Right lobe of liver (tissue), 4 donors: ENCODE measurements around the gene TTC7B.
"Not testable (repeated sequence)": the region's sequence is repeated elsewhere in the genome, so short reads cannot be mapped to it uniquely, and the experiment has no call there.

ENCODE experiments used
- POLR2A ChIP-seq: fragments of 450-650 bp; IDR thresholded peaks from one replicate; pipeline ENCODE4 v1.6.1; 2017; ENCODE audit warnings: antibody characterized with exemption, mild to moderate bottlenecking
- TF ChIP-seq, protein P1 (sequence below), 4 donors: fragments of 200-600 bp in 3 of 4; fragments of 450-650 bp in 1 of 4; IDR thresholded peaks; one replicate each; pipeline versions ENCODE4 v1.5.1 to v1.8.0; 2016 to 2022; ENCODE audit warnings: antibody characterized with exemption in 4 of 4, mild to moderate bottlenecking in 2 of 4
- donor health status: DM: no; HTN: no; CAD: no.
- donor health status: DM: no; HTN: no; CAD: no.
- donor health status: DM: no; HTN: yes; CAD: no.

DNA sequence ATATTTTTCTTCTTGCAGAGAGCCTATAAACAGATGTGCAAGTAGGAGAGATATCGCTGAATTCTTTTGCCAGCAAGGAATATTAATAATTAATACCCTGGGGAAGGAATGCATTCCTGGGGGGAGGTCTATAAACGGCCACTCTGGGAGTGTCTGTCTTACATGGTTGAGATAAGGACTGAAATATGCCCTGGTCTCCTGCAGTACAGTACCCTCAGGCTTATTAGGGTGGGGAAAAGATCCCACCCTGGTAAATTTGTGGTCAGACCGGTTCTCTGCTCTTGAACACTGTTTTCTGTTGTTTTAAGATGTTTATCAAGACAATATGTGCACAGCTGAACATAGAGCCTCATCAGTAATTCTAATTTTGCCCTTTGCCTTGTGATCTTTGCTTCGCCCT lies 7.3 kb upstream of the TTC7B start:
- TF ChIP-seq, protein P1, sequence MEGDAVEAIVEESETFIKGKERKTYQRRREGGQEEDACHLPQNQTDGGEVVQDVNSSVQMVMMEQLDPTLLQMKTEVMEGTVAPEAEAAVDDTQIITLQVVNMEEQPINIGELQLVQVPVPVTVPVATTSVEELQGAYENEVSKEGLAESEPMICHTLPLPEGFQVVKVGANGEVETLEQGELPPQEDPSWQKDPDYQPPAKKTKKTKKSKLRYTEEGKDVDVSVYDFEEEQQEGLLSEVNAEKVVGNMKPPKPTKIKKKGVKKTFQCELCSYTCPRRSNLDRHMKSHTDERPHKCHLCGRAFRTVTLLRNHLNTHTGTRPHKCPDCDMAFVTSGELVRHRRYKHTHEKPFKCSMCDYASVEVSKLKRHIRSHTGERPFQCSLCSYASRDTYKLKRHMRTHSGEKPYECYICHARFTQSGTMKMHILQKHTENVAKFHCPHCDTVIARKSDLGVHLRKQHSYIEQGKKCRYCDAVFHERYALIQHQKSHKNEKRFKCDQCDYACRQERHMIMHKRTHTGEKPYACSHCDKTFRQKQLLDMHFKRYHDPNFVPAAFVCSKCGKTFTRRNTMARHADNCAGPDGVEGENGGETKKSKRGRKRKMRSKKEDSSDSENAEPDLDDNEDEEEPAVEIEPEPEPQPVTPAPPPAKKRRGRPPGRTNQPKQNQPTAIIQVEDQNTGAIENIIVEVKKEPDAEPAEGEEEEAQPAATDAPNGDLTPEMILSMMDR (IDR thresholded peaks at IDR 0.05) = not testable (repeated sequence)
- not testable (repeated sequence) for TF ChIP-seq POLR2A
